HG03565 (cell line): ENCODE data around the gene CELA2A.
A peak's percentile ranks its signal among the peaks of the same experiment; 100 is the strongest.

Experiments
- ATAC-seq: cut with Tn5 transposase; IDR thresholded peaks from one replicate; pipeline ENCODE4 v1.9.1; 2021; ENCODE audit warnings: mild to moderate bottlenecking, moderate library complexity; ENCODE audit not compliant: unreplicated experiment

The CELA2A gene

DNA sequence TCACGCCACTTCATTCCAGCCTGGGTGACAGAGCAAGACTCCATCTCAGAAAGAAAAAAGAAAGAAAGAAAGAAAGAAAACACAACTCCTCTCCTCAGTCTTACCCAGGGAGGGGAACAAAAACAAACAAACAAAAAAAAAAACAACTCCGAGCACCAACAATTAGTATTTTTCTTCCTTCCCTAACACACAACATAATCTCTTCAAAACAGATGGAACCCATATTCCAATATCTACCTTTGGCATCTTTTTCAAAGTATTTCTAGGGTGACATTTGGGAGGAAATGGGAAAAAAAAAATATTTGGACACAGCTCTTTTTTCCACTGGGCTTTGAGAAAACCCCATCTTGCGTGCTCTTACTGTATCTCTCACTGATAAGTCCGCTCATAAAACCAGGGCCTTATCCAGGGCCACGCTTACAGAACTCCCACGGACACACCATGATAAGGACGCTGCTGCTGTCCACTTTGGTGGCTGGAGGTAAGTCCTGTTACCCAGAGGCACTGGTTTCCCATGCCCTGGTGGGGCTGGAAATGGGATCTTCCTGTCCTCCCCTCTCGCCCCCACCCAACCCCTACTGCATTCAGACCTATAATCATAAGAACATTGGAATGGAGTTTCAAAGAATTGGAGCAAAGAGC is at the start of gene CELA2A:
CELA2A (plus strand) TSS at position 420 of the 642 bp plus-strand sequence; CDS start at position 442, 22 bp downstream.
- no peak for ATAC-seq

DNA sequence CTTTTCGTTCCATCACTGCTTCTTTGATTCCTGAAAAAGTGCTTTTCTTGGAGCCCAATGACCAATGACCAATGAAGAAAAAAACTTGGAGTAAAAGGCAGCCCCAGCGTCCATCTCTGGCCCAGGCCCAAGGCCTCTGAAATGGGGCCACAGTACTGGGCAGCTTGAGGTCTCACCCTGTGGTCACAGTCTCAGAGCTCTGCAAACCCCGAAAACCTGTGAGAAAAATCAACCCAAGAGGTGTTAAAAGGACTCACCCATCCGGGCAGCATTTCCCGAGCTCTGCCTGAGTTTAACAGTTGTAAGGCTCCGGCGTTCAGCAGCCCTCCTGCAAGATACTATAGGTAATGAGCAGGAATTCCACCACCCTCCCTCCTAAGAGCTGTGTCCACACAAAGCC is 49.0 kb upstream of the CELA2A start:
- ATAC-seq: no peak

DNA sequence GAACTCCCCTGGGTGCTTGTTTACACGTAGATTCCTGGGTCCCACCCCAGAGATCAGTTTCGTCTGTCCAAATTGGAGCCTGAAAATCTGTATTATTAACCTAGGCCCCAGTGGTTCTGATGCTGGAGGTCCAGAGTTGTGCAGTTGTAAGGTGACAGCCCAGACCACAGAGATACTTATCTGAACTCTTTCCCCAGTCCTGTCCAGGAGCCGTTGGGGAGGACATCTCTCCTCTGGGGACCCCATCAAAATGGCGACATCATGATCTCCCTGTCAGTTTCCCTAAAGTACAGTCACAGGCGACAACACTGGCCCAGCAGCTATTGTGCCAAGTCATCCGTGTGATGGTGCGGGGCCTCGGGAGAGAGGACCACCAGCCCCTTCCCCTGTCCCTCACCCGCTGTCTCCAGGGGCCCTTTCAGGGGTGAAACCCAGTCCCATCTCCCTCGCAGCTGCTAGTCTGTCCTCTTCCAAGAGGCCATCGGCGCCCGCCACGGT is 47.6 kb upstream of the CELA2A start:
- ATAC-seq: no peak

DNA sequence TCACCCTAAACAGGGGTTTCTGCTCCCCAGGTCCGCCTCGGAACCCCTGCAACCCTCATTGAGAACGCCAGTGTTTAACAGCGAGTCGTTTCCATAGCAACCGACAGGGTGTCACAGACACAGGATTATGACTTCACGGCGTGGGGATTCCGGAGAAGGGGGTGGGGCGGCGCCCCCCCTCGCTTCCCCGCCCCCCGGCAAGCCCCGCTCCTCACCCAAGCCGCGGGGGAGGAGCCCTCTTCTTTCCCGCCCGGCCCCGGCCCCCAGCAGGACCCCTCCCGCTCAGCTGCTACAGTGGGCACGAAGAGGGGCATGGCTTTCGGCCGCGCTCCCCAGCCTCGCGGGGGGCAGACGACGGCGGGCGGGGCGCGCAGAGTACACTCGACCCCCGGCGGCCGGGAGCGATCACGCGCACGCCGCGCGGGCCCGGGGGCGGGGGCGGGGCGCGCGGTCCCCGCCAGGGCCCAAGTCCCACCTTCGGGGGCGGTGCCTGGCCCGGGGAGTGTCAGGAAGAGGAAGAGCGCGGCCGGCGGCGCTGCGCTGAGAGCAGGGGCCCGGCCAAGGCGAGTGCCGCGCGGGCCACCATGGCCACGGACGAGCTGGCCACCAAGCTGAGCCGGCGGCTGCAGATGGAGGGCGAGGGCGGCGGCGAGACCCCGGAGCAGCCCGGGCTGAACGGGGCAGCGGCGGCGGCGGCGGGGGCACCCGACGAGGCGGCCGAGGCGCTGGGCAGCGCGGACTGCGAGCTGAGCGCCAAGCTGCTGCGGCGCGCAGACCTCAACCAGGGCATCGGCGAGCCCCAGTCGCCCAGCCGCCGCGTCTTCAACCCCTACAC is 46.9 kb upstream of the CELA2A start, which contains the start of gene EFHD2:
EFHD2 (plus strand) TSS at position 501 of the 835 bp plus-strand sequence; CDS start at position 585, 84 bp downstream.
- ATAC-seq: peak; percentile 74

DNA sequence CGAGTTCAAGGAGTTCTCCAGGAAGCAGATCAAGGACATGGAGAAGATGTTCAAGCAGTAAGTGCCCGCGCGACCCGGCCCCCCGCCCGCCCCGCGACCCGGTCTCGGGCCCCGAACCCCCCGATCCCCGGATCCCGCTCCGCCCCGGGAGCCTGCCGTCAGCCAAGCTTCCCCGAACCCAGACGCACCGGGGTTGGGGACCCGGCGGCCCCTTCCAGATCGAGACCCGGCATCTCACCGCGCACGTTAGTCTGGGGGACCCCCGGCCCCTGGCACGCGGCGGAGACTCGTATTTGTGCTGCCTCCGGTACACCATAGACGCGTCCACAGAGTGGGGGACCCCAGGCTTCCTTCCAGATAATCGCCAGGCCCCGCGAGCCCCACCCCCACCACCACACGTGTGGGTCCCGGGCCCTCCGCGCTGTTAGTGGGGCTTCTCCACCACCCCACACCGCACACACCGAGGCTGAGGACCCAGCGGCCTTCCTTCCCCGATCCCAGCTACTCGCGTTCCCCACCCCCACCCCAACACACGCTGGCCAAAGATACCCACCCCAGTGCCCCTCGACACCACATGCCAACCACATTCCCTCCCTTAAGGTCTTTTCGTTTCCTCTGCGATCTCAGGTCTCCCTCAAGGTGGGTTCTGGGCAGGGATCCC is 46.2 kb upstream of the CELA2A start:
- no peak for ATAC-seq

DNA sequence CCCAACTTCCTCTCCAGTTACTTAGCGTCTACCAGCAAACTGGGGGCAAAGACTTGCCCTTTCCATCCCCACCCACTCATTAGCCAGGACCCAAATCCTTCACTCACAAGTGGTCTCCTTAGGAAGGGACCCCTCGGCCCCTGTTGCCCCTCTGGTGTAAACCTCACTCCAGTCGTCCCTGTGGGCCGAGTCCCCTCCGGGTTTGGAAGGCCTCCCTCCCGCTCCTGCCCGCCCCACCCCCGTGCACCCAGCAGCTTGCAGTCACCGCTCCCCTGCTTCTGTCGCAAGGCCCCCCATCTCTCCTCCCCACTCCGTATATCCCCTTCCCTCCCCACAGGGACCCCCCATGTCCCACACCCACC is 45.7 kb upstream of the CELA2A start:
- no peak for ATAC-seq

DNA sequence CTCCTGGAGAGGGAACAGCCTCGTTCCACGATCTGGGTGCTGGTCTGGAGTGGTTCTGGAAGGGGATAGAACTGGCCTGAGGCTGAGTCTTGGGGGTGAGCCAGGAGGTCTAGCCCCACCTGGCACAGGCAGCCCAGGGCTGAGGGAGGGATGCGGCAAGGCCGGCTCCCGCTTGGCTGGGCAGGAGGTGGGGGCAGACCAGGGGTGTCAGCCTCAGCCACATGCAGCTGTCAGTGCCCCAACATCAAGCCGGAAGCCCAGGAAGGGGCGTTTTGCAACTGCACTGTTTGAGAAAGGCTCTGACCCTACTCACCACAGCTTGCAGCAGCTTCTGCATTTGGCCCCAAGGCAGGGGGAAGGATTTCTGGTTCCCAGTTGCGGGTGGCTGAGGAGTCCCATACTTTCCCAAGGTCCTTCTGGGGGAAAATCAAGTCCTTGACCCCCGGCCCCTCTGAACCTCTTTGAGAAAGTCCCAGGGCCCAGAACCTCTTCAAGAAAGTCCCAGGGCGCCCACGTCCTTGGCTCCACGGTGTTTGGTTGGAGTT is 44.9 kb upstream of the CELA2A start:
- ATAC-seq: peak; percentile 30

DNA sequence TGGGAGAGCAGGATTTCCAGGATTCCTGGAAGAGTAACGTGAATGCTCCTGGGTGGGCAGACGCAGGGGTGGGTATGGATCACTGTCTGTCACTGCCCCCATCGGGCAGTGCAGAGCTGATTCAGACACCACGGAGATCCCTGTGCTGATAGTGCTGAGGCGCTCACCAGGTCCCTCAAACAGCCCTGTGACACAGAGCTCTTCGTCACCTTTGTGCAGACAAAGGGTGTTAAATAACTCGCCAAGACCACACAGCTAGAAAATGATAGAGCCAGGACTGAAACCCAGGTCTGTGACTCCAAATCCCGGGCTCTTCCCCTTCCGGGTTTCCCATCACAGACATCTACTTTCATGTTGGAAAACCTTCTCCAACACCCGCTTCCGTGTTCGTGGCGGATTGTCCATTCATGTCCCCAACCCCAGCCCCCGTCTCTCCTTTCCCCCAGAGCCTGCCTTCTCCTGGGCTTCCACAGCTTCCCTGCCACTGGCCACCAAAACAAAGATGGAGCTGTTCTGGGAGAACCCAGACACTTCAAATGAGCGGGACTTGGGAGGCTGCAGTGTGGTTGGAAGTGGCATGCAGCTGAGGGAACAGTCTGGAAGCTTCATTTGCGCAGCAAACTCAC is 44.2 kb upstream of the CELA2A start:
- ATAC-seq: no peak

DNA sequence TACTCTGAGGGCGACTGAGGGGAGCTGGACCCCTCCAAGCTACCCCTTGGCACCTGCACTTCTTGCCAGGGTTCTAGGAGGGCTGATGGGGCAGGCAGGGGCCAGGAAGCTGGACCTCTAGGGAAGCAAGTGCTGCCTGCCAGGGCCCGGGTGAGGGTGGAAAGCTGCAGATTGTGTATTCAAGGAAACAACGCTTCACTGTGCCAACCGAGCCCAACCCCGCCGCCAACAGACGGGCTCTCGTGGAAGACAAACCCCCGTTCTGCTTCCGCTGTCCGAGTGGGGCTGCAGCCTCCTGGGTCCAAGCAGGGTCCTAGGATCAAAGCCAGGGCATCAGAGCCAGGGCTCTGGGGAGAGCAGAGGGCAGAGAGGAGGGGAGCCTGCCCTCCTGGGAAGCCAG is 43.7 kb upstream of the CELA2A start:
- ATAC-seq: no peak

DNA sequence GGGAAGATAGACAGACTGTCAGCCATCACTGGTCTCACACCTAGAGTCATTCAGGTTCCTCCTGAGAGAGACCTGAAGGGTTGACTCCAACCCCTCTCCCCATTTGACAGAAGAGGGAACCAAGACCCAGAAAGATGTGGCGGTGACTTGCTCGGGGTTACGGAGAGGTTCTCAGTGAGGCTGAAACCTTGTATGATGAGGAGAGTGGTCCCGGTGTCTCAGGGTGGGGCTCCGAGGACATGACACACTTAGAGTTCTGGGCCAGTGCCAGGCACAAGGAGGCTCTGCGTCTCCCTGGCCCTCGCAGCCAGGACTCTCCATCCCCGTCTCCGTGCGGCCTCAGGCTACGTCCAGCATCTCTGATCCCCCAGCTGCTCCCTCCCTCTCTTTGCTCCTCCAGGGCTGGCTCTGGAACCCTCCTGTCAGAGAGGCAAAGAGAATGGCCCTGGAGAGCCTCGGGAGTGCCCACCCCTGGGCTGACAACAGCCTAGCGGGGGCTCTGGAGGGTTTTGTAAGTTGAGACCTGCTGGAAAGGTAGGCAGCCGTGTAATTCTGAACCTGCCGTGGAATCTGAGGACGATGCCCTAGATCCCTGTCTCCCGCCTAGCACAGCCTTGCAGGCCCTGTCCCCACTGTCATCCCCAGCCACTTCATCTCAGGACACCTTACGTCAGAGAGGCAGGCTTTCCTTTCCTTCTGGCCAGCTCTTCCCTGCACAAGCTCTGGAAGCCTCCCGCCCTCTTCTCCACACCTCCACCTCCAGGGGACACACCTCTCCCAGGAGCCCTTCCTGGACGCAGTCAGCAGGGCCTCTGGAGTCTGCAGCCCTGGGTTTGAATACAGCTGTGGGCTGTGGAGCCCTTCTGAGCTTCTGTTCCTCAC is 42.7 kb upstream of the CELA2A start:
- ATAC-seq: no peak

DNA sequence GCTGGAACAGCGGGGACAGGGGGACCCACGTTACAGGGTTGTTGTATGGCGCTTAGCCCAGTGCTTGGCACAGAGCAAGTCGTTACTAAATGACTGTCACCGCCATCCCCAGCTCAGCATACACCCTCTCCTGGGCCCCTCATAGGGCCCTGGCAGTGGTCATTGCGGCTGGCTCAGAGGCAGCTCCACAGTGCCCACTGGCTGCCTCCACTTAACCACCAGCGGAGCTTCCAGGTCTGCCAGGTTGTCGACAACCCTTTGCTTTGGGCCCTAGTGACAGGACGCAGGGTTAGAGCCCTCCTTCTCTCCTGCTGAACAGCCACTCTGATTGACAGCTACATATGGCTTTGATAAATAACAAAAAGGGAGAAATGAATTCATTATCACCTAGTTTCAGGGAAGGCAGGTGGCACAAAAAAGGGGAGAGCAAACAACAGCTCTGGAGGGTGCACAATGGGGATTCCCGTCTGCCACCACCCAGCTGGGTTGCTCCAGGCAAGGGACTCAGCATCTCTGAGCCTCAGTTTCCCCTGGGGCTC is 42.0 kb upstream of the CELA2A start:
- ATAC-seq: no peak

DNA sequence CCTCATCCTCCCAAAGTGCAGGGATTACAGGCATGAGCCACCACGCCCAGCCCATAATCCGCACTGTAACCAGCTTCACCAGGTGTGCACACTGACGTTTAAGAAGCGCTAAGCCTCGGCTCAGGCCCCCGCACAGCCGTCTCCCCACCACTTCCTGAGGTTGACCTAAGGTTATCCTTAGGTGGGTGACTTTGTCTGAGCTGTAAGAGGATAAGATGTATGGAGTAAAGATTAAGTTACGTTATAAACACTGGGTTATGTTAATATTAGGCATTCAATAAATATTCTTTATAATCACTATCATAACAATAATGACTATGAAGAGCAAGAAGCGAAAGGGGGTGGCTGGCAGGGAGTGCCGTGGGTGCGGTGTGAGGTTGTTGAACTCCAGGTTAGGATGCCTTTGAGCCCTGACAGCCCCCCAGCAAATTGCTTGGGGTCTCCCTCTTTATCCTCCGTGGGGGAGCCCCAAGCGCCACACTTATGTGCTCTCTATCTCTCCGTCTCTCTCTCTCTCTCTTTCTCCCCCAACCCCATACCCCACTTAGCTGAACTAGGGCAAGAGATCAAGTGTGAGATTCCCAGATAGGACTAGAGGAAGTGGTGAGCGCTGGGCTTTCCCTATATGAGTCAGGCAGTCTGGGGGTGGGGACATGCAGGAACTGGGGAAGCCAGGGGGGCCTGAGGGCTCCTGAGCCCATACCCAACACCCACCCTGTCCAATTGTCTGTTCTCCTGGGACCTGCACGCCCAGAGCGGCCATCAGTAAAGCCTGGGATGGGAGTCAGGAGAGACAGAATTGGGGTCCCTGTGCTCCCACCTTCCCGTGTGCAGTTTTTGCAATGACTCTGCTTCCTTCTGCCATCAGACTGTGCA is 39.2 kb upstream of the CELA2A start:
- ATAC-seq: no peak

DNA sequence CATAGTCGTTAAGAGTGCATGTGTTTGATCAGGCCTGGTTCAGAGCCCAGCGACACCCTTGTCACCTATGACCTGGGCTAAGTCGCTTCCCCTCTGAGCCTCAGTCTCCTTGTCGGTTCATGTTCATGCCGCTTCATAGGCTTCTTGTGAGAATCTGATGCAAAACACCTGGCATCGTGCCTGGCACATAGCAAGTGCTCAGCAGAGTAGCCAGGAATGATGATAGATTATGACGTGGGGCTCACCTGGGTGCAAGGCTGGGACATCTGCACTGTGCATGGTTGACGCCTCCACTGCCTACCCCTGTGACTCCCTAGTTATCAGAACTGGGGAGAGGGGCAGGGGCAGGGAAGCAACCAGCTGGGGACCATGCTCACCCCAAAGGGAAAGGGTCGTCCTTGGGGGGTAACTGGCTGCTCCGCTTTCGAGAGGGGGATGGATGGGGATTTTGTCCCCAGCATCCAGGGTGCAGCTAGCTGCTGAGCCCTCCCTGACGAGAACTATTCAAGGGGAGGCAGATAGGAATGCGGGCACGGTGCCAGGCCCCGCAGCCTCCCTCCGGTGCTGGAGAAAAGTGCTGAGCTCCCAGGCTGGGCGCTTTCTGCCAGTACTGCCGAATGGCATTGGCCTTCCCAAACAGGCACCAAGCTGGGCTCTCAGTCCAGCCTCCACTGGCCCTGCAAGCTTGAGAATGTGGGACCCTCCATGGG is 37.6 kb upstream of the CELA2A start:
- no peak for ATAC-seq

DNA sequence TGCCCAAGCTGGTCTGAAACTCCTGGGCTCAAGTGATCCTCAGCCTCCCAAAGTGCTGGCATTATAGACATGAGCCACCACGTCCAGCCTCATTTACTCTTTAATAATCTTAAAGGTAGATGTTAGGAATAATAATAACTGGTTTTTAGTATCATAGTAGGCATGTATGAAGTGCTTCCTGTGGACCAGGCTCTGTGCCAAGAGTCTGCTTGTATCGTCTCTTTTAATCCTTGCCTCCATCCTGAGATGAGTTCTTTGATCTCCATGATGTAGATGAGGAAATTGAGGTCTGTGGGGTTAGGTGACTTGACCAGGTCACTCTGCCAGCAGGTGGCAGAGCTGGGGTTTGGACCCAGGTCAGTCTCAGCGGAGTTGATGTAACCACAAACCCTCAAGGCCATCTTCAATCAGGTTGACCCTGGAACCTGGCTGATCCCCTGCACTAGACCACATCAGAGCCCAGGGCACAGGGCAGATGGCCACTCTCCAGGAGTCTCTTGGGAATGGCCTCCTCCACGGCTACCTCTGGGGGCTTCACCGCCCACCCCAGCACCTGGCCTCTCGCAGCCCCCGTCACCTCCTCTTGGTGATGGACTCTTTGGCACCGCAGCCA is 35.6 kb upstream of the CELA2A start:
- ATAC-seq: no peak

DNA sequence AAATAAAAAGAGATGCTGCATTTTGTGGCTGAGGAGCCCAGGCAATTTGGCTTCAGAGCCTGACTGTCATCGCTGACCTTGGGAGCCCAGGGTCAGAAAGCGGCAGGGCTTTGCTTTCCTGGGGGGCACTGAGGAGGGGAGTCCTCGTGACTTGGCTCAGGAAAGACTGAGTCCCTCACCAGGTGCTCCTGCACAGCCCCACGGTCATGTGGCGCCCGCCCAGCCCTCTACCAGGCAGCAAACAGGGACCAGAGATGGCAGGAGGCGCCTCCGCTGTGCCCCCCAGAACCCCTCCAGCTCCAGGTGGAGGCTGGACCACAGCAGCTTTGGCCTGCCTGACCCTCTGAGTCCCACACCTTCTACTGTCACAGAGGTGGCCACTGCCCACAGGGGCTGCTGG is 33.7 kb upstream of the CELA2A start:
- no peak for ATAC-seq

DNA sequence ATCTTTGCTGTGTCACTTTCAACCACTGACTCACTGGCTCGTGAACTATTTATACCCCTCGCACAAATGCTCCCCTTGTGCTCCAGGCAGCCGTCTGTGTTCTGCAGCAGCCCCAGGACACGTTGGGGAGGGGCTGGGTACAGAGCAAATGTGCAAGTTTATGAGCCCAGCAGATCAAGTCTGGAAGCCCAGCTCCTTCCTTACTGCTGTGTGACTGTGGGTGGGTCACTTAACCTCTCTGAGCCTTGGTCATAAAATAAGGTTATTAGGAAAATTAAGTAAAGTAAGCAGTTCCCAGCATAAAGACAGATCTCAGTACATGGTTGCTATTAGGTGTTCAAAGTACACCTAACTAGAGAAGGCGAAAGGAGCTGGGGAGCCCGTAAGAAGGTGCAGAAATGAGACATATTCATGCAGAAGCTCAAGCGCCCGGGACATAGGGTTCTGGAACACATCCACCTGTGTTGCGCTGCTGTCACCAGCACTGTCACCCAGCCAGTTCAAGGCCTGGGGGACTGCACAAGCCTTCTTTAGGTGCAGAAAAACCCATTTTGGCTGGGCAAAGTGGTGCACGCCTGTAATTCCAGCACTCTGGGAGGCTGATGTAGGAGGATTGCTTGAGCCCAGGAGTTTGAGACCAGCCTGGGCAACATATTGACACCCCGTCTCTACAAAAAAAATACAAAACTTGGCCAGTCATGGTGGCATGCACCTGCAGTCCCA is 33.0 kb upstream of the CELA2A start:
- ATAC-seq: no peak

DNA sequence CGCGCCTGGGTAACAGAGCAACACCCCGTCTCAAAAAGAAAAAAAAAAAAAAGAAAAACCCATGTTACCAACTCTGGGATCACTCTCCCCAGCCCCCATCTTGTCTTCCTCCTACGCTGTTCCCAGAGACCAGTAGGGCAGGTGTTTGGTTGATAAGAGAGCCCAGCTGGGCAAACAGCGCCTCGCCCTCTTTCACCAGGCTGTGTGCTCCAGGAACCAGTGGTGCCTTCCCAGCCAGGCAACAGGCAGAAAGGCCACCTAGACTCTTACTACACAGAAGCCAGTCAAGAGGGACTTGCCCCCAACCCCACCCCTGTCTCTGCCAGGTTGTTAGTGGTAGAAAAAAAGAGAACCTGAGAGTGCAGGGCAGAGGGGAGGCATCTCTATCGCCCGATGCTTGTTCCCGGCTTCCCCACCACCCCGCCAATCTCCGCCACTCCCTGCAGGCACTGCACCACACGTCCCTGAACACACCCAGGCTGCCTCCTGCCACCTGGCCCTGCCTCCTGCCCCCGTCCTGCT is 32.3 kb upstream of the CELA2A start:
- ATAC-seq: no peak
